OCI-LY1 (cell line): ENCODE results near the gene TCERG1.

Experiments
- H2AFZ ChIP-seq: fragments of 200-600 bp; sonication (generic), shearing (Covaris generic); 2 replicates; pipeline ENCODE4 v1.6.0; 2014; ENCODE audit warnings: antibody characterized with exemption, mild to moderate bottlenecking, low read length
- H3F3A ChIP-seq: fragments of 200-600 bp; sonication (generic), shearing (Covaris generic); 2 replicates; pipeline ENCODE4 v1.6.0; 2014; ENCODE audit warnings: mild to moderate bottlenecking, antibody characterized with exemption, low read length, moderate library complexity; ENCODE audit not compliant: insufficient read depth
- H3K27ac ChIP-seq: fragments of 200-600 bp; sonication (generic); 2 replicates; pipeline ENCODE4 v1.5.1; 2014; ENCODE audit warnings: low read length, mixed run types, mild to moderate bottlenecking, low read depth; ENCODE audit not compliant: poor library complexity, severe bottlenecking
- H3K27me3 ChIP-seq: fragments of 200-600 bp; sonication (generic); 2 replicates; pipeline ENCODE4 v1.6.0; 2014; ENCODE audit warnings: antibody characterized with exemption, mild to moderate bottlenecking, low read length, moderate library complexity; ENCODE audit not compliant: insufficient read depth
- H3K36me3 ChIP-seq: fragments of 200-600 bp; sonication (generic); 2 replicates; pipeline ENCODE4 v1.6.1; 2014; ENCODE audit warnings: mild to moderate bottlenecking, antibody characterized with exemption, low read length, moderate library complexity, mixed read lengths; ENCODE audit not compliant: insufficient read depth
- H3K4me1 ChIP-seq: fragments of 200-600 bp; sonication (generic); 2 replicates; pipeline ENCODE4 v1.5.1; 2014; ENCODE audit warnings: mild to moderate bottlenecking, low read length, moderate library complexity; ENCODE audit not compliant: insufficient read depth, severe bottlenecking
- H3K4me2 ChIP-seq: fragments of 200-600 bp; sonication (generic), shearing (Covaris generic); 2 replicates; pipeline ENCODE4 v1.6.1; 2014; ENCODE audit warnings: low read length
- H3K4me3 ChIP-seq: fragments of 200-600 bp; sonication (generic); 2 replicates; pipeline ENCODE4 v1.5.1; 2014; ENCODE audit warnings: low read length, low read depth, mild to moderate bottlenecking, mixed read lengths; ENCODE audit not compliant: poor library complexity, severe bottlenecking
- H3K79me2 ChIP-seq: fragments of 200-600 bp; shearing (Covaris generic); 2 replicates; pipeline ENCODE4 v1.6.1; 2016; ENCODE audit warnings: mixed run types, low read length, mixed read lengths; ENCODE audit not compliant: insufficient read depth
- H3K9ac ChIP-seq: fragments of 200-600 bp; sonication (generic), shearing (Covaris generic); 2 replicates; pipeline ENCODE4 v1.6.1; 2014; ENCODE audit warnings: mild to moderate bottlenecking, low read length, mixed read lengths
- H3K9me2 ChIP-seq: fragments of 200-600 bp; sonication (generic), shearing (Covaris generic); 2 replicates; pipeline ENCODE4 v1.6.1; 2014; ENCODE audit warnings: low read depth, mild to moderate bottlenecking, low read length, mixed read lengths
- H3K9me3 ChIP-seq: fragments of 200-600 bp; shearing (Covaris generic); 2 replicates; pipeline ENCODE4 v1.6.1; 2014; ENCODE audit warnings: low read length, mixed read lengths
- H4K20me1 ChIP-seq: fragments of 200-600 bp; sonication (generic), shearing (Covaris generic); 2 replicates; pipeline ENCODE4 v1.6.0; 2016; ENCODE audit warnings: mild to moderate bottlenecking, low read length; ENCODE audit not compliant: insufficient read depth
- EZH2 ChIP-seq: fragments of 200-600 bp; sonication (generic), shearing (Covaris generic); IDR thresholded peaks from 2 replicates; pipeline ENCODE4 v1.8.0; 2017; ENCODE audit warnings: borderline replicate concordance, mixed run types, mild to moderate bottlenecking, antibody characterized with exemption, low read length, moderate library complexity, mixed read lengths
- TF ChIP-seq, protein P1 (sequence below): fragments of 200-600 bp; sonication (generic), shearing (Covaris generic); IDR thresholded peaks from 2 replicates; pipeline ENCODE4 v1.5.1; 2017; ENCODE audit warnings: mild to moderate bottlenecking, antibody characterized with exemption, low read length, moderate library complexity, mixed read lengths

Gene TCERG1

DNA sequence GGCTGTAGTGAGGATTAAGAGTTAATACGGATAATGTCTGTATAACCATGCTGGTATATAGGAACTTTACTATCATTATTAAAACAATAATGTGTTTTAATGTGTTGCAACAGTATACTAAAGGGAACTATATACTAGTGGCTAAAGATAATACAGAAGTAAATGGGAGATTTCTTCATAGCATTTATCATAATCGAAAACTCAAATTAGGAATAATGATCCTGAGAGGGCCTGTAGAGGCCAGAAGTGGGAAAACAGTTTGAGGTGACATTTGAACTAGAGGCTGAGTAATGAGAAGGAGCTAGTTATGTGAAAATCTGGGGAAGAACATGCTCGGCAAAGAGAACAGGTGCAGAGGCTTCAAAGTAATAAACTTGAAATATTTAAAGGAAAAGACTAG is 2.9 kb downstream of the TCERG1 start:
- no peak for TF ChIP-seq EZH2
- TF ChIP-seq, protein P1, sequence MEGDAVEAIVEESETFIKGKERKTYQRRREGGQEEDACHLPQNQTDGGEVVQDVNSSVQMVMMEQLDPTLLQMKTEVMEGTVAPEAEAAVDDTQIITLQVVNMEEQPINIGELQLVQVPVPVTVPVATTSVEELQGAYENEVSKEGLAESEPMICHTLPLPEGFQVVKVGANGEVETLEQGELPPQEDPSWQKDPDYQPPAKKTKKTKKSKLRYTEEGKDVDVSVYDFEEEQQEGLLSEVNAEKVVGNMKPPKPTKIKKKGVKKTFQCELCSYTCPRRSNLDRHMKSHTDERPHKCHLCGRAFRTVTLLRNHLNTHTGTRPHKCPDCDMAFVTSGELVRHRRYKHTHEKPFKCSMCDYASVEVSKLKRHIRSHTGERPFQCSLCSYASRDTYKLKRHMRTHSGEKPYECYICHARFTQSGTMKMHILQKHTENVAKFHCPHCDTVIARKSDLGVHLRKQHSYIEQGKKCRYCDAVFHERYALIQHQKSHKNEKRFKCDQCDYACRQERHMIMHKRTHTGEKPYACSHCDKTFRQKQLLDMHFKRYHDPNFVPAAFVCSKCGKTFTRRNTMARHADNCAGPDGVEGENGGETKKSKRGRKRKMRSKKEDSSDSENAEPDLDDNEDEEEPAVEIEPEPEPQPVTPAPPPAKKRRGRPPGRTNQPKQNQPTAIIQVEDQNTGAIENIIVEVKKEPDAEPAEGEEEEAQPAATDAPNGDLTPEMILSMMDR: no peak
- Histone ChIP-seq H4K20me1 (0 out of 2 replicates have a peak, but pooled peaks cover 8% of the 10 kb centered on the region), H2AFZ (no peak overlapping the region), H3K9me2 (no peaks in the 10 kb centered on the region), H3K36me3 (peaks cover 13% of the 10 kb centered on the region), H3K9me3 (no peaks in the 10 kb centered on the region), H3F3A (no peaks in the 10 kb centered on the region), H3K79me2 (peaks cover 78% of the 10 kb centered on the region), H3K27ac (no peak overlapping the region), H3K4me1 (peaks cover 28% of the 10 kb centered on the region), H3K4me3 (peak overlapping the region; percentile 76), H3K9ac (no peak overlapping the region), H3K4me2 (peak overlapping the region; percentile 85), H3K27me3 (no peaks in the 10 kb centered on the region)

DNA sequence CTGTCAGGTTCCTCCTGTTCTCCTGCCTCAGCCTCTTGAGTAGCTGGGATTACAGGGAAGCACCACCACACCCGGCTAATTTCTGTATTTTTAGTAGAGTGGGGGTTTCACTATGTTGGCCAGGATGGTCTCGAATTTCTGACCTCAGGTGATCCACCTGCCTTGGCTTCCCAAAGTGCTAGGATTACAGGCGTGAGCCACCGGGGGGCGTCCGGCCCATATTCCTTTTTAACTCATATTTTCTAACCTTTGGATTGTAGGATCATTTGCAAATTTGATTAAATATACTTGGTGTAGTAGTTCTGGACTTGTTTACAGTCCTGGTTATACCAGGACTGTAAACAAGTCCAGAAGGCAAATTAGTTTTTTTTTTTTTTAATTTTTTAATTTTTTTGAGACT is 4.3 kb downstream of the TCERG1 start:
- TF ChIP-seq, protein P1: peak; percentile 35; the same call in 1 of the 2 replicates
- TF ChIP-seq EZH2: no peak
- Histone ChIP-seq H3K36me3 (peaks cover 27% of the 10 kb centered on the region), H3K4me3 (no peak overlapping the region), H3K4me2 (no peak overlapping the region), H3K9me2 (no peaks in the 10 kb centered on the region), H3K9ac (no peak overlapping the region), H2AFZ (no peak overlapping the region), H3K27ac (no peak overlapping the region), H3K9me3 (no peaks in the 10 kb centered on the region), H3K27me3 (no peaks in the 10 kb centered on the region), H4K20me1 (0 out of 2 replicates have a peak, but pooled peaks cover 8% of the 10 kb centered on the region), H3K4me1 (peaks cover 28% of the 10 kb centered on the region), H3F3A (no peaks in the 10 kb centered on the region), H3K79me2 (peaks cover 92% of the 10 kb centered on the region)

DNA sequence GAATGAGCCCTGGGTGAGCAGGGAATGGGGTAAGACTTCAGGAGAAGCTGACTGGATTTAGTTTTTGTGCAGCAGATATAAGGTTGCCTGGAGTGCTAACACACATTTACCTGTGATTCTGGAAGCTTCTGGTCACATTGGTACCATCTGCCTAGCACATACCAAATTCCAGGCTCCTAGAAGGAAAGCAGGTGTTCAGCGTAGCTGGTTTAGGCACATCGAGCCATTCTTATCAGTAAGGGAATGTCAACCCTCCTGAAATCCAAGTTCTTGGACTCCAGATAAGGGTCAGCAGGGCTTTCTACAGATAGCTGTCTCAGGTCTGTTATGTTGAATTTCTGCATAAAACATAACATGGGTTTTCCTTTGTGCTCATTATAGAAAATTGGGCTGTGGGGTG is 10.3 kb downstream of the TCERG1 start:
- H3K27me3 ChIP-seq: no peaks in the 10 kb centered on the region
- peaks cover 67% of the 10 kb centered on the region for H3K79me2 ChIP-seq
- no peaks in the 10 kb centered on the region for H3K9me2 ChIP-seq
- H3K9ac ChIP-seq: no peak overlapping the region
- peaks cover 82% of the 10 kb centered on the region for H3K36me3 ChIP-seq
- 0 out of 2 replicates have a peak, but pooled peaks cover 6% of the 10 kb centered on the region for H4K20me1 ChIP-seq
- TF ChIP-seq, protein P1: no peak
- TF ChIP-seq EZH2: no peak
- H2AFZ ChIP-seq: no peak overlapping the region
- H3K4me1 ChIP-seq: no peaks in the 10 kb centered on the region
- no peak overlapping the region for H3K4me2 ChIP-seq
- no peaks in the 10 kb centered on the region for H3K9me3 ChIP-seq
- no peak overlapping the region for H3K27ac ChIP-seq
- H3K4me3 ChIP-seq: no peak overlapping the region
- no peaks in the 10 kb centered on the region for H3F3A ChIP-seq
